BLaER1 (cell line): Measurements from ENCODE around the gene MAJIN.

ENCODE experiments used
- H3K27ac ChIP-seq: shearing (Covaris generic); formaldehyde crosslinking; 2 replicates; pipeline ENCODE4 v1.8.1; 2022
- H3K27me3 ChIP-seq: shearing (Covaris generic); formaldehyde crosslinking; 2 replicates; pipeline ENCODE4 v1.8.1; 2022
- H3K36me3 ChIP-seq: shearing (Covaris generic); formaldehyde crosslinking; 2 replicates; pipeline ENCODE4 v1.8.1; 2022
- H3K4me1 ChIP-seq: shearing (Covaris generic); formaldehyde crosslinking; 2 replicates; pipeline ENCODE4 v1.8.1; 2022
- H3K4me2 ChIP-seq: shearing (Covaris generic); formaldehyde crosslinking; 2 replicates; pipeline ENCODE4 v1.8.1; 2022
- H3K4me3 ChIP-seq: shearing (Covaris generic); formaldehyde crosslinking; 2 replicates; pipeline ENCODE4 v1.8.1; 2022
- H3K9ac ChIP-seq: shearing (Covaris generic); formaldehyde crosslinking; 2 replicates; pipeline ENCODE4 v1.8.1; 2022
- H3K9me3 ChIP-seq: shearing (Covaris generic); formaldehyde crosslinking; 2 replicates; pipeline ENCODE4 v1.8.1; 2022
- H4K20me1 ChIP-seq: shearing (Covaris generic); formaldehyde crosslinking; 2 replicates; pipeline ENCODE4 v1.8.1; 2022
- Cebpa-rat ChIP-seq: shearing (Covaris generic); IDR thresholded peaks from 2 replicates; pipeline ENCODE4 v1.8.1; 2022

The MAJIN gene

GRCh38 chr11:64896448-64897022, 75.4 kb downstream of the MAJIN start:
- no peaks in the 10 kb centered on the region for H3K27me3 ChIP-seq
- no peak for TF ChIP-seq Cebpa-rat
- H3K9ac ChIP-seq: 0 out of 2 replicates have a peak overlapping the region, but pooled peaks have one; percentile 4
- H3K9me3 ChIP-seq: no peaks in the 10 kb centered on the region
- H3K4me3 ChIP-seq: no peak overlapping the region
- H4K20me1 ChIP-seq: no peaks in the 10 kb centered on the region
- H3K4me1 ChIP-seq: peaks cover 53% of the 10 kb centered on the region
- peaks cover 70% of the 10 kb centered on the region for H3K36me3 ChIP-seq
- peak overlapping the region; percentile 22; the same call in 1 of the 2 replicates for H3K27ac ChIP-seq
- H3K4me2 ChIP-seq: peak overlapping the region; percentile 36; the same call in 1 of the 2 replicates

DNA sequence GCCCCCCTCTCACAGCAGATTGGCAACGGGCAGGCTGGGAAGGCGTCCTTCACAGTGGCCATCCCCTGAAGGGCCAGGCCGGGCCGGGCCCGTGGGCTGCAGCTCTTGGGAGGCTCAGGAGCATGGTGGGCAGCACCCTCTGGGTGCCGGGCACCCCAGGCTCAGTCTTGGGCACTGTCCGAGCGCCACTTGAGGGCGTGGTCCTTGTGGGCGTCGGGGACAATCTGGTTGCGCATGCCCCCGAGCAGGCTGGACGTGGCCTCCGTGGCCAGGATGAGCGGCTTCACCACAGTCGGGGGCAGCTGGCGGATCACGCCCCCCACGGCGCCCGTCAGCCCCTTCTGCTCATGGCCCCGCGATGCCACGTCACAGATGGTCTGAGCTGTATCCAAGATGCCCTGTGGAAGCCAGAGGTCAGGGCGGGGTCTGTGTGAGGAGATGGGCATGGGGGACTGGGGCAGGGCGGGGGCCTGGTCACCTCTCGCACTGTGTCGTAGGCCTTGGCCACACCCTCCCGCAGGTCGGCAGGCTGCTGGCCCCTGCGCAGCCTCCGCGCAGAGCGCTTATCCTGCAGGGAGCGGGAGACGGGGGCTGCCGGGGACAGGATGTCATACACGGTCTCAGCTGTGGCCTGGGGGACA, 77.0 kb downstream of the MAJIN start:
- H3K36me3 ChIP-seq: peaks cover 54% of the 10 kb centered on the region
- H3K4me1 ChIP-seq: peaks cover 69% of the 10 kb centered on the region
- no peak overlapping the region for H3K4me2 ChIP-seq

DNA sequence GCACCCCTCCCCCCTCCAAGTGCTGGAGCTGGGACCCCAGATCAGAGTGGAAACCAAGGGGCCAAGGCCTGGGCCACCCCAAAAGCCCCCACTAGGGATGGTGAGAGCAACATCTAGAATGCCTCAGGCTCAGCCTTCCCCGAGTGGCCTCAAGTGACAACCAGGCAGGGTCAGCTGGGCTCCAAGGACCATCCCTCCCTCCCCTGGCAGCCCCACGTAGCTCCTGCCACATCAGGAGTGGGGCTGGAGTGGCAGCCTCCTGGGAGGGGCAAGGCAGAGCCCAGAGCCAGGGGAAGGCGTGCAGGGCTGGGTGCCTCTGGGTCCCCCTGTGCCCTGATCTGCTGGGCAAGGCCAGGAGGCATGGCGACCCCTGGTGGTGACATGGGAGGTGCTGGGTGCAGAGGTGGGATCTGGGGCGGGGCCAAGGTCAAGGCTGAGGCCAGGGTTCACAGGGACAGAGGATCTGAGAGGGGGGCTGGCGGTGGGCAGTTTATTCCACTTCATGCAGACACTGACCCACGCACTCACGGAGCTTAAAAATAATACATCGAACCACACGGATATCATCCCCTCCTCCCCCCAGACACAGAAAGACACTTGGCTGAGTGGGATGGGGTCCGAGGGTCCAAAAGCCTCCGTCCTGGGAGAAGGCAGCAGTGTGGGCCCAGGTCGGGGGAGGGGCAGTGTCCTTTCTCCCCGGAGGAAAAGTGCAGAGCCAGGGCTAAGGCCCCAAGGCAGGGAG, 77.7 kb downstream of the MAJIN start:
- no peak for TF ChIP-seq Cebpa-rat
- Histone ChIP-seq H3K9me3 (no peaks in the 10 kb centered on the region), H3K4me2 (peak overlapping the region; percentile 92), H3K36me3 (peaks cover 49% of the 10 kb centered on the region), H4K20me1 (no peaks in the 10 kb centered on the region), H3K4me3 (no peak overlapping the region; the same call in 1 of the 2 replicates), H3K27ac (peak overlapping the region; percentile 88), H3K9ac (peak overlapping the region; percentile 77), H3K4me1 (peaks cover 75% of the 10 kb centered on the region), H3K27me3 (no peaks in the 10 kb centered on the region)

More for the DNA sequence above, 77.0 kb downstream of the MAJIN start:
- no peaks in the 10 kb centered on the region for H3K9me3 ChIP-seq
- no peaks in the 10 kb centered on the region for H3K27me3 ChIP-seq
- H3K9ac ChIP-seq: no peak overlapping the region
- TF ChIP-seq Cebpa-rat: no peak
- H3K27ac ChIP-seq: no peak overlapping the region
- H3K4me3 ChIP-seq: no peak overlapping the region
- no peaks in the 10 kb centered on the region for H4K20me1 ChIP-seq

DNA sequence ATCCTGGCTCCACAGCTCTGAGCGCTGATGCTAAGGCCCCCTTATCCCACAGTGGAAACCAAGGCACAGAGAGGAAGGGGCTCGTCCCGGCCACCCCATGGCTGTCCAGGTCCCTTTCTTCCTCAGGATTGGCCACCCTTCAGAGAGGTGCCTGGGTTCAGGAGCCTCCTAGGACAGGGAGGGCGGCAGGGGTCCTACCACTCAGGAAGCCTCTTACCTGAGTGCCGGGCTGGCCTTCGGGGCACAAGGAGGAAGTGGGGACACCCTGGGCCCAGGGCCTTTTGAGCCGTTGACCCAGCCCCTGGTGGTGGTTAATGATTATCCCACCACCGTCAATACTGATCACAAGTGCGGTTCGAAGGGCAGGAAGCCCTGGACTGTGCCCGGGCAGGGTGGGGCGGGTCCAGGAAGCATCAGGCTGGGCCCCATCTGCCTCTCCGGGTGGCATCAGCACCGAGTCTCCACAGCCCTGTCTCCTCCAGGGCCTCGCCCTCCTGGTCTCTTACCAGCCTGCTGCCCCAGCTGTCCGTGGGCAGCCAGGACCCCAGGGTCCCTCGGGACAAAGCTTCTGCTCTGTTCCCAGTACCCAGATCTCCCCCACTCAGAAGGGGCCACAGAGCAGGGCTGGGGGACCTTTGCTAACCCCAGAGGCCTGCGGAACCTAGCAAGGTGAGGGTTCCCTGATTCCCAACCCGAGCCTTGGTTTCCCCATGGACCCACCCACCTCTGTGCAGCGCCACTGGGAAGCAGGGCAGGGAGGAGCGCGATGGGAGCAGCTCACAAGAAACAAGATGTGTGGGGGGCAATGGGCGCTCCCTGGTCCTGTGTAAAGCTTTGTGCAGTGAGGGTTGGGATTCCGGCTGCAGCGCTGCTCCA, 78.5 kb downstream of the MAJIN start:
- H3K27ac ChIP-seq: peak overlapping the region; percentile 88
- H3K27me3 ChIP-seq: no peaks in the 10 kb centered on the region
- TF ChIP-seq Cebpa-rat: no peak
- peaks cover 41% of the 10 kb centered on the region for H3K36me3 ChIP-seq
- H3K9me3 ChIP-seq: no peaks in the 10 kb centered on the region
- peaks cover 84% of the 10 kb centered on the region for H3K4me1 ChIP-seq
- peak overlapping the region; percentile 92 for H3K4me2 ChIP-seq
- H3K4me3 ChIP-seq: peak overlapping the region; percentile 20; the same call in 1 of the 2 replicates
- H4K20me1 ChIP-seq: no peaks in the 10 kb centered on the region
- peak overlapping the region; percentile 77 for H3K9ac ChIP-seq

GRCh38 chr11:64892838-64893193, 79.1 kb downstream of the MAJIN start:
- no peaks in the 10 kb centered on the region for H3K27me3 ChIP-seq
- no peak for TF ChIP-seq Cebpa-rat
- H3K36me3 ChIP-seq: peaks cover 34% of the 10 kb centered on the region
- H3K4me1 ChIP-seq: peaks cover 89% of the 10 kb centered on the region
- H3K4me2 ChIP-seq: peak overlapping the region; percentile 92
- H3K9me3 ChIP-seq: no peaks in the 10 kb centered on the region
- peak overlapping the region; percentile 77 for H3K9ac ChIP-seq
- H3K4me3 ChIP-seq: peak overlapping the region; percentile 20
- H4K20me1 ChIP-seq: no peaks in the 10 kb centered on the region
- H3K27ac ChIP-seq: peak overlapping the region; percentile 88

- H4K20me1 ChIP-seq: no peaks in the 10 kb centered on the region
These were observed 79.5 kb downstream of the MAJIN start for GRCh38 chr11:64892411-64892831.

DNA sequence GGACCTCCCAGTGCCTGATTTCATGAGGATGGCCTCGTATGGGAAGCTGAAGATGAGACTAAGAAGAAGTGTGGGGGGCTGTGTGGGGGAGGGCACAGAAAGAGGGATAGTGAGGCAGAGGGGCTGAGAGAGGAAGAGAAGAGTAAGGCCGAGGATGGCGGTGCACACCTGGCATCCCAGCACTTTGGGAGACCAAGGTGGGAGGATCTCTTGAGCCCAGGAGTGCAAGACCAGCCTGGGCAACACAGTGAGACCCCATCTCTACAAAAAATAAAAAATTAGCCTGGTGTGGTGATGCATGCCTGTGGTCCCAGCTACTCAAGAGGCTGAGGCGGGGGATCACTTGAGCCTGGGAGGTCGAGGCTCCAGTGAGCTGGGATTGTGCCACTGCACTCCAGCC, 80.0 kb downstream of the MAJIN start:
- H3K9me3 ChIP-seq: no peaks in the 10 kb centered on the region
- peaks cover 25% of the 10 kb centered on the region for H3K36me3 ChIP-seq
- H3K9ac ChIP-seq: peak overlapping the region; percentile 77
- no peak overlapping the region for H3K4me3 ChIP-seq
- H3K27ac ChIP-seq: peak overlapping the region; percentile 88
- peaks cover 89% of the 10 kb centered on the region for H3K4me1 ChIP-seq
- no peaks in the 10 kb centered on the region for H3K27me3 ChIP-seq
- no peaks in the 10 kb centered on the region for H4K20me1 ChIP-seq
- no peak for TF ChIP-seq Cebpa-rat
- H3K4me2 ChIP-seq: peak overlapping the region; percentile 92

More at GRCh38 chr11:64892411-64892831, 79.5 kb downstream of the MAJIN start:
- H3K27me3 ChIP-seq: no peaks in the 10 kb centered on the region
- H3K9me3 ChIP-seq: no peaks in the 10 kb centered on the region
- peak overlapping the region; percentile 88 for H3K27ac ChIP-seq
- peak overlapping the region; percentile 92 for H3K4me2 ChIP-seq
- peaks cover 89% of the 10 kb centered on the region for H3K4me1 ChIP-seq
- peak overlapping the region; percentile 77 for H3K9ac ChIP-seq
- peaks cover 30% of the 10 kb centered on the region for H3K36me3 ChIP-seq
- peak overlapping the region; percentile 20; the same call in 1 of the 2 replicates for H3K4me3 ChIP-seq
- TF ChIP-seq Cebpa-rat: no peak

DNA sequence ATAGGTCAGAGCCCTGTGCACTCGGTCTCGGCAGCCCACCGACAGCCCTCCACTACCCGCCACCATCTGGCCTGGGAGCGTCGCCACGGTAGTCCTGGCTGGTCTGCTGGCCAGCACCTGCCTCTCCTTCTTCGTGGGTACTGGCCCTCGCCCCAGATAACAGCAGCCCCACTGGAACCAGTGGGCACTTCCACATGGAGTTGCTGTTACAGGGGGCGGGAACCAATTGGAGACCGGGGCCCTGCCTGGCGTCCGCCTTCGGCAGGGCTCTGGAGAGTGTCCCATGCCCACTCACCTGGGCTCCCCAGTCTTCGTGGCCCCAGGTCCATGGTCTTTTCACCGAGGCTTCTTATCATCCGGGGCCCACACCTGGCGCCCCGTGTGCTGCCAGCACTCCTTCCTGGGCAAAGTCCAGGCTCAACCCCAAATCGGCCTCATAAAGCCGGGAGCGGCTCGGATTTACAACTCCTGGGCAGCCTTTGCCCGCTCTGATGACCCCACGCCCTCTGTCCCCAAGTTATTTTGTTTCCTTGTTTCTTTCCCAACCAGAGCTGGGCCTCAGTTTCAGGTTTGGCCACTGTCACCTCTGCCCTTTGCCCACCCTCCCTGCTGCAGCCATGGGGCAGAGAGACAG, 80.6 kb downstream of the MAJIN start:
- no peaks in the 10 kb centered on the region for H4K20me1 ChIP-seq
- H3K4me2 ChIP-seq: peak overlapping the region; percentile 92
- H3K27ac ChIP-seq: peak overlapping the region; percentile 88
- no peak for TF ChIP-seq Cebpa-rat
- H3K9me3 ChIP-seq: no peaks in the 10 kb centered on the region
- no peaks in the 10 kb centered on the region for H3K27me3 ChIP-seq
- H3K9ac ChIP-seq: peak overlapping the region; percentile 77
- no peak overlapping the region for H3K4me3 ChIP-seq
- H3K4me1 ChIP-seq: peaks cover 85% of the 10 kb centered on the region
- H3K36me3 ChIP-seq: peaks cover 20% of the 10 kb centered on the region

DNA sequence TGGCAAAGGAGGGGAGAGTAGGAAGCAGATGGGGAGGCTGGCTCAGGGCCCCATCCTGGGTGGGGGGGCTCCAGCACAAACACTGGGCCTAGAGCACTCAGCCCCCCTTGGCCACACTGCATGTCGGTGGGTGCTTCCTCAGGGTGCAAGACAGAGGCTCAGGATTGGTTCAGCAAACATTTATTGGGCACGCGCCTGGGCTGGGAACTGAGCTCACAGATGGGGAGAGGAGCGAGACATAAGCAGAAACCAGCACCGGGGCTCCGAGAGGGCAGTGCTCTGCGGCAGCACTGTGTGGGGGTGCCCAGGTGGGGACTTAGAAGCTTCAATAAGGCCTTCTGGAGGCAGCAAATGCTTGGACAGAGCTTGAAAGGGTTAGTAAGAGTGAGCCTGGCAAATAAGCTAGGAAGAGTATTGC, 81.4 kb downstream of the MAJIN start:
- Histone ChIP-seq H3K9ac (0 out of 2 replicates have a peak overlapping the region, but pooled peaks have one; percentile 34), H3K4me1 (peaks cover 84% of the 10 kb centered on the region), H3K36me3 (peaks cover 12% of the 10 kb centered on the region; the same call in 1 of the 2 replicates)

More for the DNA sequence above, 81.4 kb downstream of the MAJIN start:
- Histone ChIP-seq H3K9me3 (no peaks in the 10 kb centered on the region), H3K4me2 (peak overlapping the region; percentile 92), H3K27me3 (no peaks in the 10 kb centered on the region), H4K20me1 (no peaks in the 10 kb centered on the region), H3K4me3 (no peak overlapping the region), H3K27ac (peak overlapping the region; percentile 88)
- no peak for TF ChIP-seq Cebpa-rat
